ENCODE measurements around the gene POLA1.

POLA1 gene

GRCh38 chrX:25034889-25035288 lies 341.2 kb downstream of the POLA1 start:
- no peak for DNase-seq

- DNase-seq: no peak
Measured at GRCh38 chrX:25039036-25039435, 345.3 kb downstream of the POLA1 start.

- DNase-seq: no peak
Measured at GRCh38 chrX:25043192-25043591, 349.5 kb downstream of the POLA1 start.

All from NCI-H774 (cell line).